ENCODE results near the gene NPB. TPM values are rescaled to one million over a fixed set of nuclear protein-coding genes. Genes with fewer than 3 reads are reported as not detected.

The NPB gene
- total RNA-seq, 6 experiments from 2014 or later: 0.12 to 1.5 (median 0.87) TPM; not detected in 2

GRCh38 chr17:81899514-81900166 is 2.4 kb upstream of the NPB start:
- TF ChIP-seq CTCF (IDR thresholded peaks at IDR 0.05) (no peak), POLR2A (IDR thresholded peaks at IDR 0.05) (no peak)
- no peaks in the 10 kb centered on the region for H3K27me3 ChIP-seq
- peaks cover 0 to 40% (median 10%) of the 10 kb centered on the region in 4 donors for H3K36me3 ChIP-seq
- ATAC-seq (no peak), DNase-seq (peak in 1 of 3 donors; percentile 48)
- no peaks in the 10 kb centered on the region for H3K9me3 ChIP-seq
- intact Hi-C loops (cut with DNase I): no loop called here
- no peak overlapping the region for H3K4me3 ChIP-seq
- WGBS (ENCODE audit: insufficient coverage, low coverage, low lambda C conversion rate, missing lambda C conversion rate): 59% methylated on average over 8 of the region's 22 CpGs
- no peak overlapping the region for H3K27ac ChIP-seq
- H3K4me1 ChIP-seq: peaks cover 0 to 21% (median 5%) of the 10 kb centered on the region in 4 donors

- DNase-seq (no peak), ATAC-seq (no peak)
- H3K4me3 ChIP-seq: no peak overlapping the region
- intact Hi-C loops (cut with DNase I): no loop called here
- H3K27me3 ChIP-seq: no peaks in the 10 kb centered on the region
- no peaks in the 10 kb centered on the region for H3K9me3 ChIP-seq
- peaks cover 0 to 21% (median 5%) of the 10 kb centered on the region in 4 donors for H3K4me1 ChIP-seq
- TF ChIP-seq CTCF (IDR thresholded peaks at IDR 0.05) (no peak), POLR2A (IDR thresholded peaks at IDR 0.05) (peak; percentile 18)
- WGBS (ENCODE audit: insufficient coverage, low coverage, low lambda C conversion rate, missing lambda C conversion rate): 80% methylated on average over 6 of the region's 18 CpGs
- peaks cover 0 to 41% (median 10%) of the 10 kb centered on the region in 4 donors for H3K36me3 ChIP-seq
- H3K27ac ChIP-seq: no peak overlapping the region
Measured at GRCh38 chr17:81900181-81900820, 1.7 kb upstream of the NPB start.

GRCh38 chr17:81901167-81902022 is 643 bp upstream of the NPB start:
- no peak for TF ChIP-seq CTCF (IDR thresholded peaks at IDR 0.05)
- no peak for TF ChIP-seq POLR2A (IDR thresholded peaks at IDR 0.05)

GRCh38 chr17:81902653-81903414 is 796 bp downstream of the NPB start:
- H3K4me1 ChIP-seq: peaks cover 0 to 25% (median 5%) of the 10 kb centered on the region in 4 donors
- peak in 2 of 3 donors; percentile 44 to 57 for DNase-seq
- intact Hi-C loops (cut with DNase I): no loop called here
- ATAC-seq: peak; percentile 25 to 49 (median 40)
- H3K27ac ChIP-seq: no peak overlapping the region
- 8% methylated on average over 19 of the region's 47 CpGs for WGBS (ENCODE audit: insufficient coverage, low coverage, low lambda C conversion rate, missing lambda C conversion rate)
- TF ChIP-seq POLR2A (IDR thresholded peaks at IDR 0.05) (no peak), CTCF (IDR thresholded peaks at IDR 0.05) (no peak)
- peak overlapping the region in 1 of 3 donors; percentile 24 for H3K4me3 ChIP-seq
- H3K36me3 ChIP-seq: peaks cover 0 to 49% (median 15%) of the 10 kb centered on the region in 4 donors
- H3K27me3 ChIP-seq: no peaks in the 10 kb centered on the region
- no peaks in the 10 kb centered on the region for H3K9me3 ChIP-seq

More at GRCh38 chr17:81901167-81902022, 643 bp upstream of the NPB start:
- 86% methylated on average over 6 of the region's 21 CpGs for WGBS (ENCODE audit: insufficient coverage, low coverage, low lambda C conversion rate, missing lambda C conversion rate)
- no peak for DNase-seq
- Histone ChIP-seq H3K27ac (no peak overlapping the region), H3K36me3 (peaks cover 0 to 42% (median 11%) of the 10 kb centered on the region in 4 donors), H3K9me3 (no peaks in the 10 kb centered on the region), H3K27me3 (no peaks in the 10 kb centered on the region), H3K4me3 (peak overlapping the region in 1 of 3 donors; percentile 24), H3K4me1 (peaks cover 0 to 21% (median 5%) of the 10 kb centered on the region in 4 donors)
- intact Hi-C loops (cut with DNase I): no loop called here
- ATAC-seq: peak in 2 of 4 donors; percentile 1 to 8
